ENCODE data around the gene BRICD5.

Gene BRICD5

GRCh38 chr16:2171601-2172178 lies 39.0 kb downstream of the BRICD5 start:
- Histone ChIP-seq H3K36me3 (ENCODE audit: control insufficient read depth, insufficient read depth, low read length) (peaks cover 68% of the 10 kb centered on the region), H3K4me3 (ENCODE audit: extremely low read depth, insufficient read depth, low read length, poor library complexity, severe bottlenecking) (no peak overlapping the region)

GRCh38 chr16:2170587-2171435 lies 39.9 kb downstream of the BRICD5 start:
- 97 to 98% methylated on average over 32 to 44 of the region's 47 CpGs for WGBS, 2 experiments (ENCODE audit: insufficient coverage in 2 of 2)
- H3K27ac ChIP-seq (ENCODE audit: low read depth, low read length, severe bottlenecking), result no peak overlapping the region
- H3K9me3 ChIP-seq (ENCODE audit: control insufficient read depth, low read length), result no peaks in the 10 kb centered on the region
- no peak overlapping the region for H3K4me3 ChIP-seq (ENCODE audit: extremely low read depth, insufficient read depth, low read length, poor library complexity, severe bottlenecking)
- no peaks in the 10 kb centered on the region for H3K4me1 ChIP-seq (ENCODE audit: control insufficient read depth, insufficient read depth, low read length, poor library complexity, severe bottlenecking)
- H3K36me3 ChIP-seq (ENCODE audit: control insufficient read depth, insufficient read depth, low read length), result peaks cover 72% of the 10 kb centered on the region

More at GRCh38 chr16:2171601-2172178, 39.0 kb downstream of the BRICD5 start:
- 95 to 98% methylated on average over 25 to 27 of the region's 28 CpGs for WGBS, 2 experiments (ENCODE audit: insufficient coverage in 2 of 2)
- Histone ChIP-seq H3K27ac (ENCODE audit: low read depth, low read length, severe bottlenecking) (no peak overlapping the region), H3K4me1 (ENCODE audit: control insufficient read depth, insufficient read depth, low read length, poor library complexity, severe bottlenecking) (no peaks in the 10 kb centered on the region), H3K9me3 (ENCODE audit: control insufficient read depth, low read length) (no peaks in the 10 kb centered on the region)

GRCh38 chr16:2170080-2170479 lies 40.6 kb downstream of the BRICD5 start:
- Histone ChIP-seq H3K27ac (ENCODE audit: low read depth, low read length, severe bottlenecking) (no peak overlapping the region), H3K36me3 (ENCODE audit: control insufficient read depth, insufficient read depth, low read length) (peaks cover 68% of the 10 kb centered on the region), H3K9me3 (ENCODE audit: control insufficient read depth, low read length) (no peaks in the 10 kb centered on the region), H3K4me1 (ENCODE audit: control insufficient read depth, insufficient read depth, low read length, poor library complexity, severe bottlenecking) (no peaks in the 10 kb centered on the region), H3K4me3 (ENCODE audit: extremely low read depth, insufficient read depth, low read length, poor library complexity, severe bottlenecking) (no peak overlapping the region)
- WGBS, 2 experiments (ENCODE audit: insufficient coverage in 2 of 2), result 96 to 97% methylated on average over 18 of the region's 18 CpGs

GRCh38 chr16:2167068-2167638 lies 43.5 kb downstream of the BRICD5 start:
- H3K36me3 ChIP-seq (ENCODE audit: control insufficient read depth, insufficient read depth, low read length), result peaks cover 52% of the 10 kb centered on the region
- H3K27ac ChIP-seq (ENCODE audit: low read depth, low read length, severe bottlenecking), result no peak overlapping the region
- 97% methylated on average over 15 to 16 of the region's 18 CpGs for WGBS, 2 experiments (ENCODE audit: insufficient coverage in 2 of 2)
- no peaks in the 10 kb centered on the region for H3K4me1 ChIP-seq (ENCODE audit: control insufficient read depth, insufficient read depth, low read length, poor library complexity, severe bottlenecking)
- no peaks in the 10 kb centered on the region for H3K9me3 ChIP-seq (ENCODE audit: control insufficient read depth, low read length)
- no peak overlapping the region for H3K4me3 ChIP-seq (ENCODE audit: extremely low read depth, insufficient read depth, low read length, poor library complexity, severe bottlenecking)

GRCh38 chr16:2166263-2167067 lies 44.2 kb downstream of the BRICD5 start:
- H3K4me3 ChIP-seq (ENCODE audit: extremely low read depth, insufficient read depth, low read length, poor library complexity, severe bottlenecking), result no peak overlapping the region
- no peaks in the 10 kb centered on the region for H3K4me1 ChIP-seq (ENCODE audit: control insufficient read depth, insufficient read depth, low read length, poor library complexity, severe bottlenecking)
- no peaks in the 10 kb centered on the region for H3K9me3 ChIP-seq (ENCODE audit: control insufficient read depth, low read length)
- 97 to 99% methylated on average over 12 to 16 of the region's 17 CpGs for WGBS, 2 experiments (ENCODE audit: insufficient coverage in 2 of 2)
- H3K27ac ChIP-seq (ENCODE audit: low read depth, low read length, severe bottlenecking), result no peak overlapping the region
- H3K36me3 ChIP-seq (ENCODE audit: control insufficient read depth, insufficient read depth, low read length), result peaks cover 45% of the 10 kb centered on the region

- WGBS, 2 experiments (ENCODE audit: insufficient coverage in 2 of 2), result 96 to 97% methylated on average over 12 of the region's 12 CpGs
- Histone ChIP-seq H3K4me1 (ENCODE audit: control insufficient read depth, insufficient read depth, low read length, poor library complexity, severe bottlenecking) (no peaks in the 10 kb centered on the region), H3K27ac (ENCODE audit: low read depth, low read length, severe bottlenecking) (no peak overlapping the region), H3K9me3 (ENCODE audit: control insufficient read depth, low read length) (no peaks in the 10 kb centered on the region), H3K4me3 (ENCODE audit: extremely low read depth, insufficient read depth, low read length, poor library complexity, severe bottlenecking) (no peak overlapping the region), H3K36me3 (ENCODE audit: control insufficient read depth, insufficient read depth, low read length) (peaks cover 40% of the 10 kb centered on the region)
Measured at GRCh38 chr16:2165861-2166260, 44.8 kb downstream of the BRICD5 start.

GRCh38 chr16:2163211-2163881 lies 47.3 kb downstream of the BRICD5 start:
- peaks cover 33% of the 10 kb centered on the region for H3K36me3 ChIP-seq (ENCODE audit: control insufficient read depth, insufficient read depth, low read length)
- no peak overlapping the region for H3K27ac ChIP-seq (ENCODE audit: low read depth, low read length, severe bottlenecking)
- WGBS, 2 experiments (ENCODE audit: insufficient coverage in 2 of 2), result 98% methylated on average over 23 of the region's 26 CpGs
- H3K9me3 ChIP-seq (ENCODE audit: control insufficient read depth, low read length), result no peaks in the 10 kb centered on the region
- H3K4me3 ChIP-seq (ENCODE audit: extremely low read depth, insufficient read depth, low read length, poor library complexity, severe bottlenecking), result no peak overlapping the region
- H3K4me1 ChIP-seq (ENCODE audit: control insufficient read depth, insufficient read depth, low read length, poor library complexity, severe bottlenecking), result peaks cover 14% of the 10 kb centered on the region

- WGBS, 2 experiments (ENCODE audit: insufficient coverage in 2 of 2), result 98% methylated on average over 11 to 12 of the region's 13 CpGs
- Histone ChIP-seq H3K4me1 (ENCODE audit: control insufficient read depth, insufficient read depth, low read length, poor library complexity, severe bottlenecking) (peaks cover 20% of the 10 kb centered on the region), H3K9me3 (ENCODE audit: control insufficient read depth, low read length) (no peaks in the 10 kb centered on the region)
Measured at GRCh38 chr16:2162676-2163118, 48.0 kb downstream of the BRICD5 start.

GRCh38 chr16:2161911-2162310 lies 48.8 kb downstream of the BRICD5 start:
- H3K36me3 ChIP-seq (ENCODE audit: control insufficient read depth, insufficient read depth, low read length), result peaks cover 27% of the 10 kb centered on the region
- no peak overlapping the region for H3K27ac ChIP-seq (ENCODE audit: low read depth, low read length, severe bottlenecking)
- 98 to 100% methylated on average over 9 to 10 of the region's 10 CpGs for WGBS, 2 experiments (ENCODE audit: insufficient coverage in 2 of 2)

More at GRCh38 chr16:2162676-2163118, 48.0 kb downstream of the BRICD5 start:
- Histone ChIP-seq H3K36me3 (ENCODE audit: control insufficient read depth, insufficient read depth, low read length) (peaks cover 33% of the 10 kb centered on the region), H3K4me3 (ENCODE audit: extremely low read depth, insufficient read depth, low read length, poor library complexity, severe bottlenecking) (no peak overlapping the region), H3K27ac (ENCODE audit: low read depth, low read length, severe bottlenecking) (no peak overlapping the region)

More at GRCh38 chr16:2161911-2162310, 48.8 kb downstream of the BRICD5 start:
- Histone ChIP-seq H3K4me3 (ENCODE audit: extremely low read depth, insufficient read depth, low read length, poor library complexity, severe bottlenecking) (no peak overlapping the region), H3K4me1 (ENCODE audit: control insufficient read depth, insufficient read depth, low read length, poor library complexity, severe bottlenecking) (peaks cover 26% of the 10 kb centered on the region), H3K9me3 (ENCODE audit: control insufficient read depth, low read length) (no peaks in the 10 kb centered on the region)

Data from mesodermal cell (in vitro differentiated cells).